ENCODE measurements around the gene DOC2B.
"Not testable (repeated sequence)": the region's sequence is repeated elsewhere in the genome, so short reads cannot be mapped to it uniquely, and the experiment has no call there.

The DOC2B gene

DNA sequence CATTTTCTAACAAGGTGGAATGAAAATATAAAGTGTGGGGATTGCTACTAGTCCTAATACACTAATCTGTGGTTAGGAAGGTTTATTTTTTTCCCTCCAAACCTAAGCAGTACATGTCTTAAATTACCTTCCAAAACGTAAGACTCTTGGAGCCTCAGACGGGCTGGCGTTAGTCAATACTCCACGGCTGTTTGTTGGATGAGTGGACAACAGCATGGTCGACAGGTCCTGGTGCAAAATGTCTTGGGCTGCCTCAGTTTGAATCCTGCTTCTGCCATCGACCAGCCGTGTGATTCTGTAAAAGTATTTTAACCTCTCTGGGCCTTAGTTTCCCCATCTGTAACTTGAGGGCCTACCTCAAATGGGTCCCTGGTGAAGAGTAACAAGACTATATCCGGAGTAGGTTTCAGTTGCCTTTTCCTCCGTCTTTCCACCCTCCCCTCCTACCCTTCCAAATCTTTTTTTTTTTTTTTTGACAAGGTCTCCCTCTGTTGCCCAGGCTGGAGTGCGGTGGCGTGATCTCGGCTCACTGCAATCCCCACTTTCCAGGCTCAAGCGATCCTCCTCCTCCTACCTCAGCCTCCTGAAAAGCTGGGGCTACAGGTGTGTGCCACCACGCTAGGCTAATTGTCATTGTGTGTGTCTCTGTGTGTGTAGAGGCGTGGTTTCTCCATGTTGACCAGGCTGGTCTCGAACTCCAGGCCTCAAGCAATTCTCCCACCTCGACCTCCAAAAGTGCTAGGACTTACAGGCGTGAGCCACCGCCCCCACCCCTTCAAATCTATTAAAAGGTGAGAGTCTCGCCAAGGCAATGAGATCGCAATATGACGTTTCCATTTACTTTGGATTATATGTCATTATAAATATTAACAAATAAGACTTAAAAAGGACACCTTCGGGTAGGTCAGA is 38.3 kb downstream of the DOC2B start:
- DNase-seq, result no peak

DNA sequence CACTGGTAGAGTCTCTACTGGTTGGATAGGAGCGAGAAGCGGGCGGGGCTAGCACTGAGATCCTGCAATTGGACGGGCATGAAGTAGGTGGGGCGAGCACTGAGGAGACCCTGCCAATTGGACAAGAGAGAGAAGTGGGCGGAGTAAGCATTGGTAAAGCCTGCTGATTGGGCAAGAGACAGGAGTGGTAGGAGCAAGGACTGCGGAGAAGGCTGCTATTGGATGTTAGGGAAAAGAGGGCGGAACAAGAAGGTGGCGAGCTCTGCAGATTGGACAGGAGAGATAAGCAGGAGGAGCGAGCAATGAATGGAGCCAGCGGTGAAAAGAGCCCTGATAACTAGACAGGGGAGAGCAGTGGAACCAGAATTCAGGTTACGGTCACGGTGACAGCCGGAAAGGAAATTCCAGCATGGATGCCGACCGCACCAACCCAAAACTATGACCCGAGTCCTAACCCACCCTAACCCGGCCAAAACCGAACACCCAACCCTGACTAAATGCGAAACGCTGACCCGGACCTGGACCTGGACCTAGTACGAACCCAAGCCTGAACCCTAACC is 39.3 kb downstream of the DOC2B start:
- DNase-seq, result no peak

DNA sequence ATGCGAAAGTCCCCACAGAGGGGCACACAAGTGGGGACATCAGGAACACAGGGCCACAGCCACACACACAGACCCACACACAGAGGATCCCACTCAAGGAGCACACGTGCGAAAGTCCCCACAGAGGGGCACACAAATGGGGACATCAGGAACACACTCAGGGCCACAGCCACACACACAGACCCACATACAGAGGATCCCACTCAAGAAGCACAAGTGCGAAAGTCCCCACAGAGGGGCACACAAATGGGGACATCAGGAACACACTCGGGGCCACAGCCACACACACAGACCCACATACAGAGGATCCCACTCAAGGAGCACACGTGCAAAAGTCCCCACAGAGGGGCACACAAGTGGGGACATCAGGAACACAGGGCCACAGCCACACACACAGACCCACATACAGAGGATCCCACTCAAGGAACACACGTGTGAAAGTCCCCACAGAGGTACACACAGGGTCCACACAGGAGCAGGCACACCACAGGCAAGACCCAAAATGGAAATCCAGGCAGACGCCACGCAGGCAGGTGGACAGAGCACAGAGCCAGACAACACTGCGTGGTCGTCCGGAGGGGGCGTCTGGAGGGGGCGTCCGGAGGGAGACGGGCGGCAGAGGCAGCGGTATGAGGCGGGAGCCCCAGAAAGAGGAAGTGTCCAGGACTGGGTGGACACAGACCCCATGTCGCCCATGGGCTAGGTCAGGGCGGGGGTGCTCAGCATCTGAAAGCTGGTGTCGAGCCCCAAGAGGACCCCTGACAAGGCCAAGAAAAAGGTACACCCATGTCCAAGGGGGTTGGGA is 41.8 kb downstream of the DOC2B start:
- DNase-seq, result not testable (repeated sequence)

DNA sequence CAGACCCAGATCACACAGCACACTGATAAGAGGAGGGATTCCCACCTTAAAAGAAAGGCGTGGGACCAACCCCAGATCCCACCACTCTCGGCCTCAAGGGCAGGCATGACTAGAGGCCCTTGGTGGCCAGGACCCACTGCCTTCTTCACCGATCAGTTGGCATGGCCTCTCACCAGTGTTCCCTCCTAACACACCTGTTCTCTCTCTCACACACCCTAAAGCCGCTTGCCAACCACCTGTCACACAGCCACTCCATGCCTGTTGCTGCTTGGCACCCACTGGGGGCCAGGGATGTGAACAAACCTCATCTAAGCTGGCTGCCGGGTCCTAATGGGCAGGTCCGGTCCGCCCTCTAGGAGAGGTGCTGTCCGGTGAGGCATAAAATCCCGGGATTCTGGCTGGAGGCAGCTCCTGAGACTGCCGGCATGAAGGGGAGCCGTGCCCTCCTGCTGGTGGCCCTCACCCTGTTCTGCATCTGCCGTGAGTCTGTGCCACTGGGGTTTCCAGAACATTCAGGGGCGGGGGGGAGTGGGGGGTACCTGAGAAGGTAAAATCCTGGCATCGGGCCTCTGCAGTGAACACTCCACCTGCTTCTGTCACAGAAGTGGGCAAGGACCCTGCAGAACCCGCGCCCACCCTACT is 44.2 kb downstream of the DOC2B start, which contains the start of gene SCGB1C2:
Gene SCGB1C2, plus strand, starts transcription at position 404 of the 642 bp plus-strand sequence. Its CDS starts 22 bp downstream, at position 426.
- not testable (repeated sequence) for DNase-seq

DNA sequence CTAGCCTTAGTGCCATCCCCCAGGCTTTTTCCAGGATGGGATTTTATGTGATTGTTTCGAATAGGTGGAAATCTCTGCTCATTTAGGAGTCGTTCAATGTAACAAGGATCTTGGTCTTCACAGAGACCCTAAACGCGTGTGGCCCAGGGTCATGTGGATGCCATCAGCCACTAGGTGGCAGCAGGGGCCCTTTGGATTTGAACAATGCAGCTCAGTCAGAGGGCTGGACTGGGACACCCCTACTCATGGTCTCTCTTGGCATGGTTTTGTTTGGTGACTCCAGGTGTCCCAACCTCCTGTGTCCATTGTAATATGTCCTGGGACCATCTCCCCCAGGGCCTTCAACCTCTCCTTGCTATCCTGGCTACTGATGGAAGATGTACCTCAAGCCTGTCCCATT is 44.9 kb downstream of the DOC2B start:
- DNase-seq, result not testable (repeated sequence)

DNA sequence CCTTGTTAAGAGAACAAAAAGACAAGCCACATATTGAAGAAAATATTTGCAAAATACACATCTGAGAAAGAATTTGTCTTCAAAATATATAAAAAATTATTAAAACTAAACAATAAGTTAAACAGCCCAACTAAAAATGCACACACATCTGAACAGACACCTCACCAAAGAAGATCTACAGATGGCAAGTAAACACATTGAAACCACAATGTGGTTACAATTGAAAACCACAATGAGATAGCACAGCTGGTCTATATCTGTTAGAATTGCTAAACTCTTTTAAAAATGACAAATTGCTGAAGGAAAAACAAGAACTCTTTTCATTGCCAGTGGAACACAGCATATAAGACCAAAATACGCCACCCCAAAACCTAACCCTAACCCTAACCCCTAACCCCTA is 45.6 kb downstream of the DOC2B start:
- DNase-seq, result not testable (repeated sequence)

DNA sequence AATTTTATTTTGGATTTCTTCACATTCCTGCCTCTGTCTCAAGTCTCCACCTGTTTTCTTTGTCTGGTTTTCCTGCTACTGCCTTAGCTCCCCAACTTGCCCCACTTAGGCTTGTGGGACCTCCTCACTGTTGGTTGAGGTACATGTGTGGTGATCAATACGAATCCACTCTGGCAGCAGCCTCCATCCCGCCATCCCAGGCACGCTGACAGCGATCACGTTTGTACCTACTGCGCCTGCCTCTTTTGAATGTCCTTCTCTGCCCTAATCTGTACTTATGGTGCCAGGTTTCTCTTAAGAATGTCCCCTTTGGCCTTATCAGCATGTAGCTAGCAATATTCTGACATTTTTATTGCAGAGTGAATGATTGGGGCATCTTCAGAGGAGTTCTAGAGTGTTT is 46.4 kb downstream of the DOC2B start:
- not testable (repeated sequence) for DNase-seq

DNA sequence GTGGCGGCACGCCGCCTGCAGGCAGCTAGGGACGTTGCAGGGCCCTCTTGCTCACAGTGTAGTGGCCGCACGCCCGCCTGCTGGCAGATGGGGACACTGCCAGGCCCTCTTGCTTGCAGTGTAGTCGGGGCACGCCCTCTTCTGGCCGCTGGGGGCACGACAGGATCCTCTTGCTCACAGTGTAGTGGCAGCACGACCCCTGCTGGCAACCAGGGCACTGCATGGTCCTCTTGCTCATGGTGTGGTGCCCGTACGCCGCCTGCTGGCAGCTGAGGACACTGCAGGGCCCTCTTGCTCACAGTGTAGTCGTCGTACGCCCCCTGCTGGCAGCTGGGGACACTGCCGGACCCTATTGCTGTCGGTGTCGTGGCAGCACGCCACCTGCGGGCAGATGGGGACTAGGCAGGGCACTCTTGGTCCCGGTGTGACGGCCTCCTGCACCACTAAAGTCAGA is 47.1 kb downstream of the DOC2B start:
- not testable (repeated sequence) for DNase-seq

DNA sequence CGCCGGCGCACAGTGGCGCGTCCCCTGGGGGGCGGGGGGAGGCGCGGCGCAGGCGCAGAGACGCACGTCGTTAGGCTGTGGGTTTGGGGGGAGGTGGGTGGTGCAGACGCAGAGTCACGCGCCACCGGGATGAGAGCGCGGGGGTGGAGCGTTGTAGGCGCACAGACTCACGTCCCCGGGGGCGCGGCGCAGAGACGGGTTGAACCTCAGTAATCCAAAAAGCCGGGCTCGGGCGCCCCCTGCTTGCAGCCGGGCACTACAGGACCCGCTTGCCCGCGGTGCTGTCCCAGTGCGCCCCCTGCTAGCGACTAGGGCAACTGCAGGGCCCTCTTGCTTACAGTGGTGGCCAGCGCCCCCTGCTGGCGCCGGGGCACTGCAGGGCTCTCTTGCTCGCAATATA is 47.5 kb downstream of the DOC2B start:
- not testable (repeated sequence) for DNase-seq

DNA sequence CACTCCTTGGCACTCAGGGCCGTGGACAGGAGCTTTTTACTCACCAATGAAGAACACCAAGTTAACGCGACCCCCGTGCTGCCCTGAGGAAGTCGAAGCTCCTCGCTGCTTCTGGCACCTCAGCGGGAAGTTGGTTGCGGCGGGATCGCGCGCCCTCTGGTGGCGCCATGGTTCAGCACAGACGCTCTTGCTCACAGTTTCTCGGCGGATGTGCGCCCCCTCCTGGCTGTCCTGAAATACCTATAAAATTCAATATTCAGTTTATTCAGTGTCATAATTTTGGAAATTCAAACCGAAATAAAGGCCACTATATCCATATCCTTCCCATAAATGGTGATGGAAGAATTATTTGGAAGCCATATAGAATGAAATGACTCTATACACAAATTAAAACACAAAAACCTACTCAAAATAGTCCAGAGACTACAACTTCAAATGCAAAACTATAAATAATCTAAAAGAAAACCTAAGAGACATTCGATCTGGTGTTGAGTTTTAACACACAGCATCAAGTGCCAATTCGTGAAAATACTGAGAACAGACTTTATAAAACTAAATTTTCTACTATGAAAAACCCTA is 63.0 kb downstream of the DOC2B start:
- not testable (repeated sequence) for DNase-seq

GRCh38 chr17:113111-113510 is 68.3 kb downstream of the DOC2B start:
- DNase-seq, result not testable (repeated sequence)

Data from NCI-H1092 treated with DMSO at 0.1 percent for 48 hours (cell line).